GM23248 (cell line): ENCODE measurements around the gene RNF138. TPM values are rescaled to one million over a fixed set of nuclear protein-coding genes. Genes with fewer than 3 reads are reported as not detected.
A peak's percentile ranks its signal among the peaks of the same experiment; 100 is the strongest.
"Not testable (repeated sequence)": the region's sequence is repeated elsewhere in the genome, so short reads cannot be mapped to it uniquely, and the experiment has no call there.

Experiments
- DNase-seq: peaks from one replicate; pipeline ENCODE4 v3.0.0-alpha.2; 2015
- H2AFZ ChIP-seq: fragments of 200-600 bp; sonication (generic); 2 replicates; pipeline ENCODE4 v1.6.1; 2016; ENCODE audit warnings: antibody characterized with exemption
- H3F3A ChIP-seq: fragments of 200-600 bp; sonication (generic); 2 replicates; pipeline ENCODE4 v1.6.1; 2016; ENCODE audit warnings: mild to moderate bottlenecking, antibody characterized with exemption, mixed run types; ENCODE audit not compliant: insufficient read depth
- H3K27ac ChIP-seq: fragments of 200-600 bp; sonication (generic); 2 replicates; pipeline ENCODE4 v1.5.1; 2016; ENCODE audit warnings: mild to moderate bottlenecking
- H3K27me3 ChIP-seq: fragments of 200-600 bp; sonication (generic); replicated peaks from 2 replicates; pipeline ENCODE4 v1.6.1; 2016; ENCODE audit warnings: mild to moderate bottlenecking; ENCODE audit not compliant: insufficient read depth
- H3K36me3 ChIP-seq: fragments of 200-600 bp; sonication (generic); 2 replicates; pipeline ENCODE4 v1.6.1; 2016; ENCODE audit warnings: low read depth, mild to moderate bottlenecking
- H3K4me1 ChIP-seq: fragments of 200-600 bp; sonication (generic); 2 replicates; pipeline ENCODE4 v1.6.1; 2016; ENCODE audit warnings: mild to moderate bottlenecking; ENCODE audit not compliant: insufficient read depth
- H3K4me2 ChIP-seq: fragments of 200-600 bp; sonication (generic); one replicate; pipeline ENCODE4 v1.6.1; 2016; ENCODE audit warnings: mild to moderate bottlenecking; ENCODE audit not compliant: unreplicated experiment
- H3K4me3 ChIP-seq: fragments of 200-600 bp; sonication (generic); 2 replicates; pipeline ENCODE4 v1.5.1; 2016; ENCODE audit warnings: mild to moderate bottlenecking
- H3K79me2 ChIP-seq: fragments of 200-600 bp; sonication (generic); 2 replicates; pipeline ENCODE4 v1.6.1; 2016; ENCODE audit warnings: mild to moderate bottlenecking; ENCODE audit not compliant: insufficient read depth
- H3K9ac ChIP-seq: fragments of 200-600 bp; sonication (generic); 2 replicates; pipeline ENCODE4 v1.6.1; 2016; ENCODE audit warnings: mild to moderate bottlenecking
- H3K9me2 ChIP-seq: fragments of 200-600 bp; sonication (generic); 2 replicates; pipeline ENCODE4 v1.6.1; 2016; ENCODE audit warnings: mixed run types, mild to moderate bottlenecking, moderate library complexity; ENCODE audit not compliant: insufficient read depth
- H3K9me3 ChIP-seq: fragments of 200-600 bp; sonication (generic); one replicate; pipeline ENCODE4 v1.6.1; 2017; ENCODE audit warnings: low read depth
- H4K20me1 ChIP-seq: fragments of 200-600 bp; sonication (generic); 2 replicates; pipeline ENCODE4 v1.6.0; 2016; ENCODE audit not compliant: insufficient read depth
- EZH2 ChIP-seq: fragments of 200-600 bp; sonication (generic); IDR thresholded peaks from 2 replicates; pipeline ENCODE4 v1.6.1; 2018; ENCODE audit warnings: antibody characterized with exemption, mild to moderate bottlenecking; ENCODE audit not compliant: insufficient read depth, poor library complexity, severe bottlenecking
- EZH2phosphoT487 ChIP-seq: fragments of 200-600 bp; sonication (generic); IDR thresholded peaks from 2 replicates; pipeline ENCODE4 v1.6.1; 2018; ENCODE audit warnings: antibody characterized with exemption, moderate library complexity, mild to moderate bottlenecking, low read depth; ENCODE audit not compliant: insufficient read depth
- WGBS, 2 experiments: methylation state at CpG; one replicate each; pipeline ENCODE4 v1.1.6; 2015 to 2017; ENCODE audit warnings: low lambda C conversion rate in 2 of 2, low coverage in 1 of 2; ENCODE audit errors: missing lambda C conversion rate in 2 of 2; 5-methylcytosine and 5-hydroxymethylcytosine counted together
- in situ Hi-C: fragments of 300-500 bp; cut with MboI; formaldehyde crosslinking; loops from 2 replicates; pipeline ENCODE4 v1.15.0; 2020
- polyA plus RNA-seq: library from polyadenylated mRNA; unstranded; fragments of >200 nt; fragmentation: Nextera tagmentation; extraction: Ambion mirVana; gene quantifications from 2 replicates; pipeline ENCODE4 v1.2.1, GENCODE V29; 2016
- total RNA-seq: library from RNA; depleted of rRNA; stranded (reverse); fragments of >200 nt; shearing (Covaris generic); gene quantifications from 2 replicates; pipeline ENCODE4 v1.2.3, GENCODE V29; 2014

Gene RNF138
- total and polyA plus RNA-seq, 2 experiments from 2014 or later: 15.4 to 26.4 TPM

- Histone ChIP-seq H3F3A (peaks cover 31% of the 10 kb centered on the region), H3K36me3 (no peaks in the 10 kb centered on the region), H3K27me3 (no peaks in the 10 kb centered on the region), H3K79me2 (no peaks in the 10 kb centered on the region), H3K4me1 (peaks cover 32% of the 10 kb centered on the region), H3K4me2 (peak overlapping the region; percentile 39), H3K4me3 (no peak overlapping the region), H3K27ac (peak overlapping the region; percentile 48), H3K9me2 (no peaks in the 10 kb centered on the region), H3K9ac (no peak overlapping the region), H3K9me3 (no peaks in the 10 kb centered on the region), H4K20me1 (no peaks in the 10 kb centered on the region), H2AFZ (no peak overlapping the region; the same call in 1 of the 2 replicates)
- in situ Hi-C loops: no loop called here
- no peak for TF ChIP-seq EZH2phosphoT487
- no peak for TF ChIP-seq EZH2
- peak; percentile 89 for DNase-seq
- WGBS, 2 experiments: 24 to 25% methylated on average over 6 of the region's 6 CpGs
Observed at GRCh38 chr18:32086881-32087280, 4.8 kb upstream of the RNF138 start.

GRCh38 chr18:32090831-32091230 is 843 bp upstream of the RNF138 start:
- in situ Hi-C loops, H4K20me1 ChIP-seq, H2AFZ ChIP-seq, H3K36me3 ChIP-seq, DNase-seq, H3K27me3 ChIP-seq, H3K9me3 ChIP-seq, H3K4me3 ChIP-seq, H3K9me2 ChIP-seq, H3K4me2 ChIP-seq, H3K27ac ChIP-seq, H3K9ac ChIP-seq: not testable (repeated sequence)
- H3K4me1 ChIP-seq: peaks cover 26% of the 10 kb centered on the region
- WGBS, 2 experiments: 95 to 96% methylated on average over 16 of the region's 16 CpGs
- H3F3A ChIP-seq: peaks cover 24% of the 10 kb centered on the region
- peaks cover 29% of the 10 kb centered on the region for H3K79me2 ChIP-seq

- Histone ChIP-seq H3K36me3 (no peaks in the 10 kb centered on the region), H3K9ac (peak overlapping the region; percentile 97), H3K4me3 (peak overlapping the region; percentile 92), H3K9me3 (no peaks in the 10 kb centered on the region), H2AFZ (peak overlapping the region; percentile 91), H4K20me1 (no peaks in the 10 kb centered on the region), H3F3A (peaks cover 21% of the 10 kb centered on the region), H3K27me3 (no peaks in the 10 kb centered on the region), H3K9me2 (no peaks in the 10 kb centered on the region), H3K79me2 (peaks cover 34% of the 10 kb centered on the region), H3K4me1 (peaks cover 23% of the 10 kb centered on the region), H3K4me2 (peak overlapping the region; percentile 94), H3K27ac (peak overlapping the region; percentile 98)
- TF ChIP-seq EZH2phosphoT487: no peak
- TF ChIP-seq EZH2: no peak
- 42 to 46% methylated on average over 7 of the region's 7 CpGs for WGBS, 2 experiments
- in situ Hi-C loops: no loop called here
- no peak for DNase-seq
Observed at GRCh38 chr18:32091325-32091723, 350 bp upstream of the RNF138 start.

- DNase-seq: peak; percentile 99
- peaks cover 46% of the 10 kb centered on the region for H3K79me2 ChIP-seq
- H4K20me1 ChIP-seq: no peaks in the 10 kb centered on the region
- H3K9me3 ChIP-seq: no peaks in the 10 kb centered on the region
- H3K4me3 ChIP-seq: peak overlapping the region; percentile 92
- no peaks in the 10 kb centered on the region for H3K36me3 ChIP-seq
- H3K9me2 ChIP-seq: no peaks in the 10 kb centered on the region
- peak overlapping the region; percentile 98 for H3K27ac ChIP-seq
- peak overlapping the region; percentile 94 for H3K4me2 ChIP-seq
- peak overlapping the region; percentile 91 for H2AFZ ChIP-seq
- H3K27me3 ChIP-seq: no peaks in the 10 kb centered on the region
- in situ Hi-C loops: no loop called here
- H3K9ac ChIP-seq: peak overlapping the region; percentile 97
- TF ChIP-seq EZH2: no peak
- no peak for TF ChIP-seq EZH2phosphoT487
- H3K4me1 ChIP-seq: peaks cover 11% of the 10 kb centered on the region
- peaks cover 12% of the 10 kb centered on the region for H3F3A ChIP-seq
- 1 to 2% methylated on average over 34 to 65 of the region's 77 CpGs for WGBS, 2 experiments
Observed at GRCh38 chr18:32092422-32093101, 888 bp downstream of the RNF138 start.
